ENCODE measurements around the gene SPOP.

Gene SPOP

DNA sequence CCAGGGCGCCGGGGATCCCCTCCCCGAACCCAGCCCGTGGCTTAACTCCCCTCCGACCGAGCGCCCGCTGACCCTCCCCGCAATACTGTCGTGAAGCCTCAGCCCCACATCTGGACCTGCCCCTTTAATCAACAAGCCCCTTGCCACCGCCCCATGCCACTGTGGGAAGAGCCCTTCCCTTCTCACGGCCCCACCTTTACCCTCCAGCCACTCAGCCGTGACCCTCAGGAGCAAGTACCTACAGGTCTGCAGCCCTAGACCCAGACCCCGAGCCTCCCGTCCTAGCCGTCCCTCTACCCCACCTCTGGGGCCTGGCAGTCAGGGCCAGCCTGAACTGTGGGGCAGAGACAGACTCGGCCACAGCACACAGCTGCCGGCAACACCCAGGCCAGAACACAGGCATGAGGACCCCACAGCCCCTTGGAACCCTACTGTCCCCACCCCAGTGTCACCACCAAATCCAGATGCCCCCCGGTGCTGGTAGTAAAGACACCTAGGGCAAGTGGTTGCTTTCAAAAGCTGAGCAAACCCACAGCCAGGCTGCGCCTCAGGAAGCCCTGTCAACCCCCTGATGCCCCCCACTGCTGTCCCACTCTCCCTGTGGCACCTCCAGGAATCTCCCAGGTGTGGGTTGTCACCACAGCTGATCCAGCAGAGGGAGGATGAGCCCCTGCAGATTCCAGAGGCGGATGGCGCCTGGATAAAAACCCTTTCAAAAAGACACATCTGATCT is 100.8 kb downstream of the SPOP start:
- DNase-seq (ENCODE audit: low spot score), result no peak
- peak overlapping the region; percentile 45 for H3K4me3 ChIP-seq (ENCODE audit: severe bottlenecking)

DNA sequence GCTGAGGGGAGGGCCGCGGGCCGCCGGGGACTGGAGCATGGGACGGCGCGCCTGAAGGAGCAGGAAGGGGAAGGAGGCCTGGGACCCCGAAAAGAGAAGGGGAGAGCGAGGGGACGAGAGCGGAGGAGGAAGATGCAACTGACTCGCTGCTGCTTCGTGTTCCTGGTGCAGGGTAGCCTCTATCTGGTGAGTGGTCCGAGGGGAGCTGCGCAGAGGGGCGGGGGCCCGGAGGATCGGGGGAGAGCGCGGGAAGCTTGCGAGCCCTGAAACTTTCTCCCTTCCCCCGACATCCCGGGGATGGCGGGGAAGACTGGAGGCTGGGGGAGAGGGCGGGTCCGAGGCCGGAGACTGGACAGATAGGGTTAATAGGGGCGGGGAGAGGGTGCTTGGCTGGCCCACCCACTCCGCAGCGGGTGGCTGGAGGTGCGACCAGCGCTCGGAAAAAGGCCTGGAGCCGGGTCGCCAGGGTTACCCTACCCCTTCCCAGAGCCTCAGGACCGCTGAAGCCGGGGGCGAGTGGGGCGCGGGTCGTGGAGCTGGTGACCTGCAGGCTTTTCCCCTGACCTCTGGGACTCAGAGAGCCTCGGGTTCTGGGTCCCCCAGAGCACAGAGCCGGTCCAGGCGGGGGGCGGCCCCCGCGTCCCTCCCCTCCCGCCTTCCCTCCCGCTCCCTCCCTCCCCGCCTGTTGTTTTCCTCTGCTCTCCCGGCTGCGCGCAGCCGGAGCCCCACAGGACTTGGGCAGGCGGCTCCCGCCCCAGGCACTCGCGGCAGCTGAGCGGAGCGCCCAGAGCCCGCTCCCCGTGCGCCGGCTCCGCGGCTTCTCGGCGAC is 101.6 kb downstream of the SPOP start:
- peak overlapping the region; percentile 45 for H3K4me3 ChIP-seq (ENCODE audit: severe bottlenecking)
- H3K4me1 ChIP-seq (ENCODE audit: insufficient read depth, poor library complexity, severe bottlenecking), result peaks cover 8% of the 10 kb centered on the region
- H3K27ac ChIP-seq (ENCODE audit: poor library complexity, severe bottlenecking), result no peak overlapping the region
- TF ChIP-seq, protein P1, sequence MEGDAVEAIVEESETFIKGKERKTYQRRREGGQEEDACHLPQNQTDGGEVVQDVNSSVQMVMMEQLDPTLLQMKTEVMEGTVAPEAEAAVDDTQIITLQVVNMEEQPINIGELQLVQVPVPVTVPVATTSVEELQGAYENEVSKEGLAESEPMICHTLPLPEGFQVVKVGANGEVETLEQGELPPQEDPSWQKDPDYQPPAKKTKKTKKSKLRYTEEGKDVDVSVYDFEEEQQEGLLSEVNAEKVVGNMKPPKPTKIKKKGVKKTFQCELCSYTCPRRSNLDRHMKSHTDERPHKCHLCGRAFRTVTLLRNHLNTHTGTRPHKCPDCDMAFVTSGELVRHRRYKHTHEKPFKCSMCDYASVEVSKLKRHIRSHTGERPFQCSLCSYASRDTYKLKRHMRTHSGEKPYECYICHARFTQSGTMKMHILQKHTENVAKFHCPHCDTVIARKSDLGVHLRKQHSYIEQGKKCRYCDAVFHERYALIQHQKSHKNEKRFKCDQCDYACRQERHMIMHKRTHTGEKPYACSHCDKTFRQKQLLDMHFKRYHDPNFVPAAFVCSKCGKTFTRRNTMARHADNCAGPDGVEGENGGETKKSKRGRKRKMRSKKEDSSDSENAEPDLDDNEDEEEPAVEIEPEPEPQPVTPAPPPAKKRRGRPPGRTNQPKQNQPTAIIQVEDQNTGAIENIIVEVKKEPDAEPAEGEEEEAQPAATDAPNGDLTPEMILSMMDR (IDR thresholded peaks at IDR 0.05; ENCODE audit: poor library complexity, severe bottlenecking), result no peak
- peak; percentile 60 for ATAC-seq (ENCODE audit: low read depth)
- H3K27me3 ChIP-seq (ENCODE audit: insufficient read depth, poor library complexity, severe bottlenecking), result no peaks in the 10 kb centered on the region
- no peaks in the 10 kb centered on the region for H3K9me3 ChIP-seq (ENCODE audit: severe bottlenecking)
- DNase-seq (ENCODE audit: low spot score), result no peak
- H3K36me3 ChIP-seq (ENCODE audit: low read depth), result no peaks in the 10 kb centered on the region

More for the DNA sequence above, 100.8 kb downstream of the SPOP start:
- Histone ChIP-seq H3K27ac (ENCODE audit: poor library complexity, severe bottlenecking) (no peak overlapping the region), H3K36me3 (ENCODE audit: low read depth) (no peaks in the 10 kb centered on the region), H3K27me3 (ENCODE audit: insufficient read depth, poor library complexity, severe bottlenecking) (no peaks in the 10 kb centered on the region), H3K9me3 (ENCODE audit: severe bottlenecking) (no peaks in the 10 kb centered on the region), H3K4me1 (ENCODE audit: insufficient read depth, poor library complexity, severe bottlenecking) (peaks cover 8% of the 10 kb centered on the region)
- peak; percentile 6; the same call in 1 of the 3 replicates for ATAC-seq (ENCODE audit: low read depth)
- TF ChIP-seq, protein P1 (IDR thresholded peaks at IDR 0.05; ENCODE audit: poor library complexity, severe bottlenecking), result no peak

DNA sequence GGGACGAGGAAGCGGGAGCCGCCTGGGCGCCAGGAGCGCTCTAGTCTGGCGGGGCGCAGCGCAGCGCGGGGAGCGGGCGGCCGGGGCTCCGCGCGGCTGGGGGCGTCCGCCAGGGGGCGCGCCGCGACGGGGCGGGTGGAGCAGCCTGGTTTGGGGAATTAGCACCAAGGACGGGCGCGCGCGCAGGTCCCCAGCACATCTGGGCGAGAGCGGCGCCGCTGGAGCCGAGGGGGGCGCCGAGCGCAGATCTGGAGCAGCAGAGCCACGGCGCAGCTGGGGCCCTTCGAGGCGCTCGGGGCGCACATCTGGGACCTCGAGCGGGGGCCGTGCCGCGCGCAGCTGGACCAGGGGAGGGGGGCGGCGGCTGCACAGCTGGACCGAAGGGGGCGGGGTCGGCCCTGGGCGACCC is 102.2 kb downstream of the SPOP start, which contains the start of gene NXPH3:
Gene NXPH3 (plus strand): TSS at position 193 of the 409 bp plus-strand sequence. CDS start 349 bp downstream, outside the sequence.
- peak within 1 kb of the TSS; percentile 45 for H3K4me3 ChIP-seq (ENCODE audit: severe bottlenecking)
- TF ChIP-seq, protein P1 (IDR thresholded peaks at IDR 0.05; ENCODE audit: poor library complexity, severe bottlenecking), result peak; percentile 96
- H3K27me3 ChIP-seq (ENCODE audit: insufficient read depth, poor library complexity, severe bottlenecking), result no peaks in the 10 kb centered on the region

DNA sequence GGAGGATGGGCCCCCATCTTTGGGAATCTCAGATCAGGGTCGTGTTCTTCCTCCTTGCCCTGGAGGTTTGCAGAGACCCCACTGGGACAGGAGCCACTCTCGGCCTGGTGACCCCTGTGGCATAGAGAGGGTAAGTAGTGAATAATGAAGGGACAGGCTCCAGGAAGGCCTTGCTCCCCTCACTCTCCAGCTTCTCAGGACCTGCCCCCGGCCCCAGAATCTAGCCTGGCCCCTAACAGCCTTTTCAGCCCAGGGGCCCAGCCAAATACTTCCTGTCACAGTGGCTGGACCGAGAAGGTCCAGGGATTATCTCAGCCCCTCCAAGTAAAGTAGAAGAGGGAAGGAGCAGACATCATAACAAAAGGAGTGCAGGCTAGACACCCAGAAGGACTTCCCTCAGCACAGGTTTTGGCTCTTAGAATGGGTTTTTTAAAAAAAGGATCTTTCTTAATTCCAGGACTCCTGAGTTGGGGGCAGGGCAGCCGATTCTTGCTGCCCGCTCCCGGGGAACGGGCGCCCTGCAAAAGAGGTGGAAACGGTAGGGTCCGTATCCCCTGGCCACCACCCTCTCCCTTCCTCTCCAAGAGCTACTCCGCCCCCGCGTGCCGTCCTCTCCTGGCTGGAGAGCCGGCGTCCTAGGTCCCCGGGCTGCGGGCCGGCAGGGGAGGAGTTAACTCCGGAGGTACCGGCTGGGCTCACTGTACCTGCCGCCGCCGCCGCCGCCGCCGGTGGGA is 102.8 kb downstream of the SPOP start:
- Histone ChIP-seq H3K4me3 (ENCODE audit: severe bottlenecking) (peak overlapping the region; percentile 45), H3K9me3 (ENCODE audit: severe bottlenecking) (no peaks in the 10 kb centered on the region), H3K27me3 (ENCODE audit: insufficient read depth, poor library complexity, severe bottlenecking) (no peaks in the 10 kb centered on the region), H3K27ac (ENCODE audit: poor library complexity, severe bottlenecking) (no peak overlapping the region), H3K4me1 (ENCODE audit: insufficient read depth, poor library complexity, severe bottlenecking) (peaks cover 2% of the 10 kb centered on the region), H3K36me3 (ENCODE audit: low read depth) (no peaks in the 10 kb centered on the region)
- ATAC-seq (ENCODE audit: low read depth) (no peak), DNase-seq (ENCODE audit: low spot score) (no peak)
- TF ChIP-seq, protein P1 (IDR thresholded peaks at IDR 0.05; ENCODE audit: poor library complexity, severe bottlenecking), result no peak

More for the DNA sequence above, 102.2 kb downstream of the SPOP start, which contains the start of gene NXPH3:
- H3K9me3 ChIP-seq (ENCODE audit: severe bottlenecking), result no peaks in the 10 kb centered on the region
- H3K27ac ChIP-seq (ENCODE audit: poor library complexity, severe bottlenecking), result no peak within 1 kb of the TSS
- ATAC-seq (ENCODE audit: low read depth) (peak; percentile 62), DNase-seq (ENCODE audit: low spot score) (no peak)
- peaks cover 7% of the 10 kb centered on the region for H3K4me1 ChIP-seq (ENCODE audit: insufficient read depth, poor library complexity, severe bottlenecking)
- H3K36me3 ChIP-seq (ENCODE audit: low read depth), result no peaks in the 10 kb centered on the region

Data from RWPE2 (cell line).